ENCODE data around the gene TSPAN9. TPM values are rescaled to one million over a fixed set of nuclear protein-coding genes. Genes with fewer than 3 reads are reported as not detected.

The TSPAN9 gene
- total RNA-seq, 1 experiment from 2014 or later, result 13.2 TPM

DNA sequence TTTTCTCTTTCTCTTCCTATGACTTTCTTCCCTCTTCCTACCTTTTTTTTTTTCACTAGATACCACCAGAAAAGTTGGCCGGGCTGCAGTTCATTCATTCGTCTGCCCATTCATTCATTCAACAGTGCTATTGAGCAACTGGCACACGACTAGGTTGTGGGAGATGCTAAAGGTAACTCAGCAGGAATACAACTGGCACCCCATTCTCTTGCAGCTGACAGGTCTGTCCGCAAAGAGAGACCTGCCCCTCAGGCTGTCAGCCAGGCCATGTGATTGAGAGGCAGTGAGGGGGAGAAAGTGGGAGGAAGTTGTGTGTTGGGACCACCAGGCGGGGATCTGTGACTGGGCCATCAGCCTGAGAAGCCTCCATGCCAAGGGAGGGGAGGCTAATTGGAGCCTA, 105.2 kb downstream of the TSPAN9 start:
- Histone ChIP-seq H4K20me1 (ENCODE audit: insufficient read depth) (no peaks in the 10 kb centered on the region), H3K4me3 (replicated peaks in 1 of 2; ENCODE audit: low read depth in 1 of 2, low read length in 2 of 2) (no peak overlapping the region), H2AFZ (ENCODE audit: low read depth, low read length, poor library complexity, severe bottlenecking) (no peak overlapping the region), H3K27me3 (ENCODE audit: insufficient read depth, low read length) (no peaks in the 10 kb centered on the region), H3K9ac (ENCODE audit: low read length) (no peak overlapping the region), H3K4me1 (ENCODE audit: control insufficient read depth in 1 of 2, insufficient read depth in 2 of 2, low read length in 2 of 2) (peaks cover 0 to 7% of the 10 kb centered on the region in 2 experiments; a peak in 2 of 4 replicates), H3K79me2 (ENCODE audit: insufficient read depth, low read length) (no peaks in the 10 kb centered on the region), H3K9me2 (ENCODE audit: insufficient read depth) (no peaks in the 10 kb centered on the region), H3K27ac (ENCODE audit: low read depth, low read length) (no peak overlapping the region), H3K36me3 (ENCODE audit: control insufficient read depth in 1 of 2, insufficient read depth in 2 of 2, low read length in 2 of 2) (no peaks in the 10 kb centered on the region), H3K4me2 (ENCODE audit: low read length) (no peak overlapping the region), H3K9me3 (ENCODE audit: control insufficient read depth in 1 of 2, insufficient read depth in 1 of 2, low read depth in 1 of 2, low read length in 2 of 2) (no peaks in the 10 kb centered on the region)
- ChIA-PET RAD21 (ENCODE audit: low non-redundant PET in 1 of 2, low total read pairs in 2 of 2, uncharacterized antibody in 2 of 2, unreplicated experiment in 2 of 2) (no interaction called here), POLR2A (no interaction called here), CTCF (no interaction called here)
- no TSS peak for BruUV-seq (replicated peaks)
- TF ChIP-seq RAD21 (IDR thresholded peaks at IDR 0.05; ENCODE audit: low read depth), result no peak
- TF ChIP-seq, protein P1, sequence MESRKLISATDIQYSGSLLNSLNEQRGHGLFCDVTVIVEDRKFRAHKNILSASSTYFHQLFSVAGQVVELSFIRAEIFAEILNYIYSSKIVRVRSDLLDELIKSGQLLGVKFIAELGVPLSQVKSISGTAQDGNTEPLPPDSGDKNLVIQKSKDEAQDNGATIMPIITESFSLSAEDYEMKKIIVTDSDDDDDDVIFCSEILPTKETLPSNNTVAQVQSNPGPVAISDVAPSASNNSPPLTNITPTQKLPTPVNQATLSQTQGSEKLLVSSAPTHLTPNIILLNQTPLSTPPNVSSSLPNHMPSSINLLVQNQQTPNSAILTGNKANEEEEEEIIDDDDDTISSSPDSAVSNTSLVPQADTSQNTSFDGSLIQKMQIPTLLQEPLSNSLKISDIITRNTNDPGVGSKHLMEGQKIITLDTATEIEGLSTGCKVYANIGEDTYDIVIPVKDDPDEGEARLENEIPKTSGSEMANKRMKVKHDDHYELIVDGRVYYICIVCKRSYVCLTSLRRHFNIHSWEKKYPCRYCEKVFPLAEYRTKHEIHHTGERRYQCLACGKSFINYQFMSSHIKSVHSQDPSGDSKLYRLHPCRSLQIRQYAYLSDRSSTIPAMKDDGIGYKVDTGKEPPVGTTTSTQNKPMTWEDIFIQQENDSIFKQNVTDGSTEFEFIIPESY (IDR thresholded peaks at IDR 0.05; ENCODE audit: extremely low read depth, insufficient replicate concordance, low read length), result no peak
- no peak for TF ChIP-seq EZH2 (IDR thresholded peaks at IDR 0.05)
- TF ChIP-seq, protein P2, sequence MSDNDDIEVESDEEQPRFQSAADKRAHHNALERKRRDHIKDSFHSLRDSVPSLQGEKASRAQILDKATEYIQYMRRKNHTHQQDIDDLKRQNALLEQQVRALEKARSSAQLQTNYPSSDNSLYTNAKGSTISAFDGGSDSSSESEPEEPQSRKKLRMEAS (IDR thresholded peaks at IDR 0.05), result no peak
- TF ChIP-seq, protein P3, sequence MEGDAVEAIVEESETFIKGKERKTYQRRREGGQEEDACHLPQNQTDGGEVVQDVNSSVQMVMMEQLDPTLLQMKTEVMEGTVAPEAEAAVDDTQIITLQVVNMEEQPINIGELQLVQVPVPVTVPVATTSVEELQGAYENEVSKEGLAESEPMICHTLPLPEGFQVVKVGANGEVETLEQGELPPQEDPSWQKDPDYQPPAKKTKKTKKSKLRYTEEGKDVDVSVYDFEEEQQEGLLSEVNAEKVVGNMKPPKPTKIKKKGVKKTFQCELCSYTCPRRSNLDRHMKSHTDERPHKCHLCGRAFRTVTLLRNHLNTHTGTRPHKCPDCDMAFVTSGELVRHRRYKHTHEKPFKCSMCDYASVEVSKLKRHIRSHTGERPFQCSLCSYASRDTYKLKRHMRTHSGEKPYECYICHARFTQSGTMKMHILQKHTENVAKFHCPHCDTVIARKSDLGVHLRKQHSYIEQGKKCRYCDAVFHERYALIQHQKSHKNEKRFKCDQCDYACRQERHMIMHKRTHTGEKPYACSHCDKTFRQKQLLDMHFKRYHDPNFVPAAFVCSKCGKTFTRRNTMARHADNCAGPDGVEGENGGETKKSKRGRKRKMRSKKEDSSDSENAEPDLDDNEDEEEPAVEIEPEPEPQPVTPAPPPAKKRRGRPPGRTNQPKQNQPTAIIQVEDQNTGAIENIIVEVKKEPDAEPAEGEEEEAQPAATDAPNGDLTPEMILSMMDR (IDR thresholded peaks at IDR 0.05 in 2 of 3, conservative IDR thresholded peaks at IDR 0.05 in 1 of 3; ENCODE audit: borderline replicate concordance in 1 of 3, insufficient read depth in 1 of 3, low read depth in 2 of 3, low read length in 2 of 3), result no peak
- no peak for TF ChIP-seq EGR1 (IDR thresholded peaks at IDR 0.05; ENCODE audit: low read depth)
- TF ChIP-seq FOSL1 (IDR thresholded peaks at IDR 0.05; ENCODE audit: low read depth), result no peak
- TF ChIP-seq, protein P4, sequence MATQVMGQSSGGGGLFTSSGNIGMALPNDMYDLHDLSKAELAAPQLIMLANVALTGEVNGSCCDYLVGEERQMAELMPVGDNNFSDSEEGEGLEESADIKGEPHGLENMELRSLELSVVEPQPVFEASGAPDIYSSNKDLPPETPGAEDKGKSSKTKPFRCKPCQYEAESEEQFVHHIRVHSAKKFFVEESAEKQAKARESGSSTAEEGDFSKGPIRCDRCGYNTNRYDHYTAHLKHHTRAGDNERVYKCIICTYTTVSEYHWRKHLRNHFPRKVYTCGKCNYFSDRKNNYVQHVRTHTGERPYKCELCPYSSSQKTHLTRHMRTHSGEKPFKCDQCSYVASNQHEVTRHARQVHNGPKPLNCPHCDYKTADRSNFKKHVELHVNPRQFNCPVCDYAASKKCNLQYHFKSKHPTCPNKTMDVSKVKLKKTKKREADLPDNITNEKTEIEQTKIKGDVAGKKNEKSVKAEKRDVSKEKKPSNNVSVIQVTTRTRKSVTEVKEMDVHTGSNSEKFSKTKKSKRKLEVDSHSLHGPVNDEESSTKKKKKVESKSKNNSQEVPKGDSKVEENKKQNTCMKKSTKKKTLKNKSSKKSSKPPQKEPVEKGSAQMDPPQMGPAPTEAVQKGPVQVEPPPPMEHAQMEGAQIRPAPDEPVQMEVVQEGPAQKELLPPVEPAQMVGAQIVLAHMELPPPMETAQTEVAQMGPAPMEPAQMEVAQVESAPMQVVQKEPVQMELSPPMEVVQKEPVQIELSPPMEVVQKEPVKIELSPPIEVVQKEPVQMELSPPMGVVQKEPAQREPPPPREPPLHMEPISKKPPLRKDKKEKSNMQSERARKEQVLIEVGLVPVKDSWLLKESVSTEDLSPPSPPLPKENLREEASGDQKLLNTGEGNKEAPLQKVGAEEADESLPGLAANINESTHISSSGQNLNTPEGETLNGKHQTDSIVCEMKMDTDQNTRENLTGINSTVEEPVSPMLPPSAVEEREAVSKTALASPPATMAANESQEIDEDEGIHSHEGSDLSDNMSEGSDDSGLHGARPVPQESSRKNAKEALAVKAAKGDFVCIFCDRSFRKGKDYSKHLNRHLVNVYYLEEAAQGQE (IDR thresholded peaks at IDR 0.05; ENCODE audit: low read depth), result no peak
- TF ChIP-seq TCF7L2 (IDR thresholded peaks at IDR 0.05; ENCODE audit: borderline replicate concordance, extremely low read depth, insufficient read depth, insufficient read length), result no peak
- ATAC-seq, result no peak
- DNase-seq (ENCODE audit: low read depth, low spot score), result no peak
- intact Hi-C loops (cut with micrococcal nuclease), result no loop called here

Measured in HCT116 (cell line).